ENCODE data around the gene STEAP3.

The STEAP3 gene

DNA sequence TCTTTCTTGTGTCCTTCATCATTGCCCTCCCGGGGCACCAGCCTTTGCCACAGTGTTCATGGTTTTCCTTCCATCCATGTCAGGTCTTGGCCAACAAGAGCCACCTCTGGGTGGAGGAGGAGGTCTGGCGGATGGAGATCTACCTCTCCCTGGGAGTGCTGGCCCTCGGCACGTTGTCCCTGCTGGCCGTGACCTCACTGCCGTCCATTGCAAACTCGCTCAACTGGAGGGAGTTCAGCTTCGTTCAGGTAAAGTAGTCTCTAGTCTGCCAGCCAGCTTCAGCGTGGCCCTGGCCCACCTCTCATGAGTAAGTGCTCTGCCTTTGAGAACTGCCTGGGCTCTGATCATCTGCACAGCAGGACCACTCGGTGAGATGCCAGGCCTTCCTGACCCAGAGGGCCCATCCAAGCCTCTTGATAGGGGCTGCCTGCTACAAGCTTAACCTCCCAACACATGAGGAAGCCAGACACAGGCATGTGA lies 31.0 kb downstream of the STEAP3 start:
- Mint-ChIP-seq H3K36me3 (no peaks in the 10 kb centered on the region), H3K27me3 (no peaks in the 10 kb centered on the region), H3K27ac (no peak overlapping the region), H3K4me3 (no peak overlapping the region), H3K9me3 (ENCODE audit: low read depth) (no peaks in the 10 kb centered on the region), H3K4me1 (ENCODE audit: low read depth) (no peaks in the 10 kb centered on the region)

DNA sequence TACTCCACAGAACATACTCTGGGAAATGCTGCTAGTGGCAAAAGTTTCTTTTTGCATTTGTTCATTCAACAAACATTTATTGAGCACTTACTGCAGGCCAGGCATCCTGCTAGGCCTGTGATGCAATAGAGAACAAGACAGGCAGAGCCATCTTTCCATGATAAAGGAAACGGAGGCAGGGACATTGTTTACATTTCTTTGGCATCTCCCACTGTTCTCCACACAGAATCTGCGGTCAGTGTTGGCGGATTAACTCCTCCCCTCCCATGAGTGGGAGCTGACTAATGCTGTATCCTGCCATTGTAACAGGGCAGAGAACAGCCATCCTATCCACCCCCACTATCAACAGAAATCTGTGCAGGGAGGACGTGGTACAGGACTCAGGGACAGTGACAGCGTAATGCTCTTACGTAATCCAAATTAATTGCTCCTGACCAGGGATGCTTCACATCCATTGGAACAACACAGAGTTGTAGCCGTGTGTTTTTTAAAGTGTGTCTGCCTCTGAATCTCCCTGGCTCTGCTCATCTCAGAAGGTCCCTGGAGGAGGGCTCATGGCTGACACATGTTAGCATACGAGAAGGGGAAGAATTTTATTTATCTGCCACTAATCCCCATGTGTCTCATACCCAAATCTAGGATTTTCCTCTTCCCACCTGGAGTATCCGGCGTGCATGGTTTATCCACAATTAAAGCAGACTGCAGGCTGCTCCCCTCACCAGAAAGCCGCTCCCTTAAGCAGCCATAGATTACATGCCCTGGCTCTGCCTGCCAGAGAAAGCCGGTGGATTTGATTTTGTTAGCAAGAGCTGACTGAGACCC lies 32.3 kb downstream of the STEAP3 start:
- Mint-ChIP-seq H3K4me3 (no peak overlapping the region), H3K27ac (no peak overlapping the region), H3K9me3 (ENCODE audit: low read depth) (no peaks in the 10 kb centered on the region), H3K27me3 (no peaks in the 10 kb centered on the region), H3K36me3 (no peaks in the 10 kb centered on the region), H3K4me1 (ENCODE audit: low read depth) (no peaks in the 10 kb centered on the region)

DNA sequence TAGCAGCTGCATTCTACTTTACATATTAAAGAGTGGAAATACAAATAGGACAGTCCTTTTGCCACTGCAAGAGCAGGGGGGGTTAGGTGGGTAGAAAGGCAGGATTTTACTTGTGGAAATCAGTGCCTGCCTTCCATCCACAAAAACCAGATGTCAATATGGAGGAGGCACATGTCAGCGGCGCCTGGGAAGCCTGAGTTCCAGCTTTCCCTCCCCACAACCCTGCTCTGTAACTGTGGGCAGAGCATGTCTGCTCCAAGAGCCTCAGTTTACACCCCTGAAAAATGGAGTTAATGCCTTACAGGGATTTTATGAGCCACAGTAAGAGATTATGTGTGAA lies 32.9 kb downstream of the STEAP3 start:
- Mint-ChIP-seq H3K4me3 (no peak overlapping the region), H3K27ac (no peak overlapping the region), H3K27me3 (no peaks in the 10 kb centered on the region), H3K36me3 (no peaks in the 10 kb centered on the region), H3K9me3 (ENCODE audit: low read depth) (no peaks in the 10 kb centered on the region), H3K4me1 (ENCODE audit: low read depth) (no peaks in the 10 kb centered on the region)

DNA sequence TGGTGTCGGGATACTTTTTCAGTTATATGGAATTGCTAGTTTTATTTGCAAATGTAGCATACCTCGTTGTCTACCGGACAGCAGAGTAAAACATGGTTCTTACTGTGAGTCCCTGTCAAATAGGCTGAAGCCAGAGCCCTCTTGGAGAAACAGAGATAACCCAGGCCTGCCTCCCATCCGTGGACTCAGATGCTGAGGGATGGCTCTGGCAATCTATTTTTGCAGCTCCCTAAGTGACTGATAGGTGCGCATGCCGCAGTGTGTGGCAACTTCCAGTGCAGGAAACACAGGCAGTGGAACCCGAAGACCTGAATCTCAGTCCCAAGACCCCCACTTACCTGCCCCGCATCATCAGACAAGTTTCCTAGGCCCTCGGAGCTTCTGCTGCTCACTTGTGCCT lies 33.6 kb downstream of the STEAP3 start:
- H3K27me3 Mint-ChIP-seq = no peaks in the 10 kb centered on the region
- no peaks in the 10 kb centered on the region for H3K9me3 Mint-ChIP-seq (ENCODE audit: low read depth)
- H3K27ac Mint-ChIP-seq = no peak overlapping the region
- no peak overlapping the region for H3K4me3 Mint-ChIP-seq
- H3K36me3 Mint-ChIP-seq = no peaks in the 10 kb centered on the region
- H3K4me1 Mint-ChIP-seq (ENCODE audit: low read depth) = no peaks in the 10 kb centered on the region

DNA sequence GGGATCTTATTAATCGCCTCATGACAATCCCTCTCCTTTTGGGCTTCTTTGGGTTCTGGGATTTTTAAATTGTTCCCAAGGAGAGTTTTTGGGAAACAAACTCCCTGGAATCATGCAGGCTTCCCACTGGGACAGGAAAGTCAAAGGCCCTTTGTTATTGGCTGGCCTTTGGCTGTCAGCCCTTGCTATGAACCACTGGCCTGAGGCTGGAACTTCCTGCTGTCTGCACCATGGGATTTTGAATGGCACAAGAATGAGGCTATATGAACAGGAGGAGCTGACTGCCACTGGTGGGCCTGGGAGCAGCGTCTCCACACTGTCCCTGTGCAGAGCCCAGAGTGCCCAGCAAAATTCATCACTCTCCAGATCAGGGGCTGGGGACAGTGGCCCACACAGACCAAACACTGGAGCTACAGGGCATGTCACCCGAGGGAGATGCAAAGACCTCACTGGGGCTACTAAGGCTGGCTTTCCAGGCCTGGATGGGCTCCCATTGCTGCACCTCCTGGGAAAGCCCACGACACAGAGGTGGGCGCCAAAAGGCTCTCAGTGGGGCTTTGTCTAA lies 35.7 kb downstream of the STEAP3 start:
- Mint-ChIP-seq H3K27ac (no peak overlapping the region), H3K9me3 (ENCODE audit: low read depth) (no peaks in the 10 kb centered on the region), H3K4me3 (no peak overlapping the region), H3K36me3 (no peaks in the 10 kb centered on the region), H3K4me1 (ENCODE audit: low read depth) (no peaks in the 10 kb centered on the region), H3K27me3 (no peaks in the 10 kb centered on the region)

DNA sequence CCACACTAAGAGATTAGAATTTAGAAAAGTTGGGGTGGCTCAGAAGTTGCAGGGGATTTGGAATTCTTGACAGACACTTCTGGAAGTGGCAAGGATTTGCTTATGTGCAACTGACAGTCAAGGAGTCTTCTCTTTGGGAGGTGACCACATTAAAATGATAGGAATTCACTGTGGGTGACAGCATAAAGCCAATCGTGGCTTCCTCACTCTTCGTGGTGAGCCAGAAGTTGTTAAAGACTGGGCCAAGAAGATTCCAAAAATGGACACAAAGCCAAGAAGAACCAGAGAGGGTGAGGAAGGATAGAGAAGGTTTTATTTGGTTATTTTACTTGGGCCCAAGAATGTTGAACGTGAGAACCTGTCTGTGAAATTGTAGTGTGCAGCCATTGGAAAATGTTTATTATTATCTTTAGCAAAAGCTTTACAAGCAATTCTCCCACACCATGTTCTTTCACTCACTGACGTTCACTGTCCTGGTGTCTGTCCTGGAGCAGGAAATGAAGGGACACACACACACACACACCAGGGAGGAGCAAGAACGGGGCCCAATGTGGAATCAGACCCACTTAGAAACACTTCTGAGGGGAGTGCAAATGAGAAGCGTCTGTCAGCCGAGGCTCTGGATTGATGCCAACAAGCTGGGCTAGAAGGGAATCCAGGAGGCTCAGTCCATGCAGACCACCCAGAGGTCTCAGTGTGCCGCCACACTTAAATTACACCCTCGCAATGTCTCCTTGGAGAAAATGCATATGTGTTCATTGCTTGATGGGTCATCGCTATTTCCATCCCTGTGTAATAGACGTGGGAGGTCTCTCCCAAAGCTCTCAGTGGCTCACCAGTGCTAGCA lies 37.2 kb downstream of the STEAP3 start:
- Mint-ChIP-seq H3K27me3 (no peaks in the 10 kb centered on the region), H3K4me3 (no peak overlapping the region), H3K9me3 (ENCODE audit: low read depth) (no peaks in the 10 kb centered on the region), H3K36me3 (no peaks in the 10 kb centered on the region), H3K27ac (no peak overlapping the region), H3K4me1 (ENCODE audit: low read depth) (no peaks in the 10 kb centered on the region)

DNA sequence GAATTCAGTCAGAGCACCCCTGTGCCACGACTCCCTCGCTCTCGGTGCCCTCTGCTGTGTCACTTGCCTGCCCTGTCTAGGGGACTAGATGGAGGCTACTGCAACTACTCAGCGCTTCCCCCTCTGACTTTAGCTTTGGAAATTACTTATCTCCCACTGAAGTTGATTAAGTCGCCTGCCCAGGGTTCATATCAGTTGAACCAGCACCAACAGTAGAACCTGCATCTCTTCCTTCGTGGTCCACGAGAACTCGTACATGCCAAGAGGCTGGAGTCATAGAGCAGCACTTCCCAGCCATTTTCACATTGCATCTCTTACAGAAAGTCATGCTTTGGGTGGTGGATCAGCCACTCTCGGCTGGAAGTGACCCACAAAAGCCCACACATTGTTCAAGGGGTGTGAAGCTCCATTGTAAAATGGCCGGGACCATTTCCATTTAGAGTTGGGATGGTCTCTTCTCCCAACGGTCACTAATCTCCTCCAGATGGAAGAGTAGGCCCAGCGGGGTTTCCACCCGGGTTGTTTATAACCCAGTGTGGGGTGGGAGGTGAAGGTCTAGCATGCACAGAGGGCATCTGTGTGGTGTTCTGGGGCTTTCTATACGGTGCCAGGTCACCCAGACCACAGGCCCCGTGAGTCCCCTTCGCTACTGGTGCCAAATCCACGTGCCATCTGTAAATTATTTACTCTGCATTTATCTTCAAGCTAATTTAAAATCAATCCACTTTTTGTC lies 38.0 kb downstream of the STEAP3 start:
- Mint-ChIP-seq H3K4me3 (no peak overlapping the region), H3K36me3 (no peaks in the 10 kb centered on the region), H3K27me3 (no peaks in the 10 kb centered on the region), H3K4me1 (ENCODE audit: low read depth) (no peaks in the 10 kb centered on the region), H3K9me3 (ENCODE audit: low read depth) (no peaks in the 10 kb centered on the region), H3K27ac (no peak overlapping the region)

DNA sequence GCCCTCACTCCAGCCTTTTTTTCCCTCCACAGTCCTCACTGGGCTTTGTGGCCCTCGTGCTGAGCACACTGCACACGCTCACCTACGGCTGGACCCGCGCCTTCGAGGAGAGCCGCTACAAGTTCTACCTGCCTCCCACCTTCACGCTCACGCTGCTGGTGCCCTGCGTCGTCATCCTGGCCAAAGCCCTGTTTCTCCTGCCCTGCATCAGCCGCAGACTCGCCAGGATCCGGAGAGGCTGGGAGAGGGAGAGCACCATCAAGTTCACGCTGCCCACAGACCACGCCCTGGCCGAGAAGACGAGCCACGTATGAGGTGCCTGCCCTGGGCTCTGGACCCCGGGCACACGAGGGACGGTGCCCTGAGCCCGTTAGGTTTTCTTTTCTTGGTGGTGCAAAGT lies 39.4 kb downstream of the STEAP3 start:
- H3K36me3 Mint-ChIP-seq = no peaks in the 10 kb centered on the region
- H3K9me3 Mint-ChIP-seq (ENCODE audit: low read depth) = no peaks in the 10 kb centered on the region
- H3K27ac Mint-ChIP-seq = no peak overlapping the region
- no peaks in the 10 kb centered on the region for H3K4me1 Mint-ChIP-seq (ENCODE audit: low read depth)
- H3K27me3 Mint-ChIP-seq = no peaks in the 10 kb centered on the region
- H3K4me3 Mint-ChIP-seq = no peak overlapping the region

DNA sequence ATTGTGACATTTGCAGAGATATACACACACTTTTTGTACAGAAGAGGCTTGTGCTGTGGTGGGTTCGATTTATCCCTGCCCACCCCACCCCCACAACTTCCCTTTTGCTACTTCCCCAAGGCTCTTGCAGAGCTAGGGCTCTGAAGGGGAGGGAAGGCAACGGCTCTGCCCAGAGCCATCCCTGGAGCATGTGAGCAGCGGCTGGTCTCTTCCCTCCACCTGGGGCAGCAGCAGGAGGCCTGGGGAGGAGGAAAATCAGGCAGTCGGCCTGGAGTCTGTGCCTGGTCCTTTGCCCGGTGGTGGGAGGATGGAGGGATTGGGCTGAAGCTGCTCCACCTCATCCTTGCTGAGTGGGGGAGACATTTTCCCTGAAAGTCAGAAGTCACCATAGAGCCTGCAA lies 40.0 kb downstream of the STEAP3 start:
- H3K4me3 Mint-ChIP-seq = no peak overlapping the region
- no peak overlapping the region for H3K27ac Mint-ChIP-seq
- H3K36me3 Mint-ChIP-seq = no peaks in the 10 kb centered on the region
- no peaks in the 10 kb centered on the region for H3K27me3 Mint-ChIP-seq
- no peaks in the 10 kb centered on the region for H3K9me3 Mint-ChIP-seq (ENCODE audit: low read depth)
- no peaks in the 10 kb centered on the region for H3K4me1 Mint-ChIP-seq (ENCODE audit: low read depth)

DNA sequence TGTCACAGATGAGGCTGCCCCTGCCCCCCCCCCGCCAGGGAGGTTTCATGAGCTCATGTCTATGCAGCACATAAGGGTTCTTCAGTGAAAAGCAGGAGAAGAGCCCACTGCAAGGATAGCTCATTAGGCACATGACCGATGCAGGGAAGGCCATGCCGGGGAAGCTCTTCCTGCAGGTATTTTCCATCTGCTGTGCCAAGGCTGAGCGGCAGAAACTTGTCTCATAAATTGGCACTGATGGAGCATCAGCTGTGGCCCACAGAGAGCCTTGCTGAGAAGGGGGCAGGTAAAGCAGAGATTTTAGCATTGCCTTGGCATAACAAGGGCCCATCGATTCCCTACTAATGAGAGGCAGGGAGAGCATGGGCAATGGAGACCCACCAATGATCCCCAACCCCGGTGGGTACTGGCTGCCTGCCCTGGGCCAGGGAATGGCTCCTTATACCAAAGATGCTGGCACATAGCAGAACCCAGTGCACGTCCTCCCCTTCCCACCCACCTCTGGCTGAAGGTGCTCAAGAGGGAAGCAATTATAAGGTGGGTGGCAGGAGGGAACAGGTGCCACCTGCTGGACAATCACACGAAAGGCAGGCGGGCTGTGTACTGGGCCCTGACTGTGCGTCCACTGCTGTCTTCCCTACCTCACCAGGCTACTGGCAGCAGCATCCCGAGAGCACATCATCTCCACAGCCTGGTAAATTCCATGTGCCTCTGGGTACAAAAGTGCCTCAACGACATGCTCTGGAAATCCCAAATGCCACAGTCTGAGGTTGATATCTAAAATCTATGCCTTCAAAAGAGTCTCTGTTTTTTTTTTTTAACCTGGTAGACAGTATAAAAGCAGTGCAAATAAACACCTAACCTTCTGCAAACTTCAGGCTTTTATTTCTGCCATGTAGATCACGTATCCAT lies 41.4 kb downstream of the STEAP3 start:
- no peaks in the 10 kb centered on the region for H3K9me3 Mint-ChIP-seq (ENCODE audit: low read depth)
- no peak overlapping the region for H3K4me3 Mint-ChIP-seq
- H3K4me1 Mint-ChIP-seq (ENCODE audit: low read depth) = no peaks in the 10 kb centered on the region
- H3K36me3 Mint-ChIP-seq = no peaks in the 10 kb centered on the region
- no peaks in the 10 kb centered on the region for H3K27me3 Mint-ChIP-seq
- H3K27ac Mint-ChIP-seq = no peak overlapping the region

DNA sequence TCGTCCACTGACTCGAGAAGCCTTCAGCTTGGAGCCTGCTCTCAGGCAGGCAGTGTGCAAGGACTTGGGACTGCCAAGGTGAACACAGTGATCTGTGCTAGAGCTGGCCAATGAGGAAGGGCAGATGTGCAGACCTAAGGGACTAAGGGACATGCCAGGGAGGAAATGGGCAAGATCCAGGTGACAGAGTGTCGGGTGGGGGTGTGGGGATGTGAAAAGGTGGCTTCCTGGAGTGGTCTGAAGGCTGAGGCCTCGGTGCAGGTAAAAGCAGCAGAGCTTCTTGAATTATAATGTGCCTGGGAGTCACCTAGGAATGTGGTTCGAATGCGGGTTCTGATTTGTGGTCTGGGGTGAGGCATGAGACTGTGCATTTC lies 42.0 kb downstream of the STEAP3 start:
- H3K4me1 Mint-ChIP-seq (ENCODE audit: low read depth) = no peaks in the 10 kb centered on the region
- no peak overlapping the region for H3K27ac Mint-ChIP-seq
- H3K36me3 Mint-ChIP-seq = no peaks in the 10 kb centered on the region
- no peak overlapping the region for H3K4me3 Mint-ChIP-seq
- no peaks in the 10 kb centered on the region for H3K9me3 Mint-ChIP-seq (ENCODE audit: low read depth)
- no peaks in the 10 kb centered on the region for H3K27me3 Mint-ChIP-seq

DNA sequence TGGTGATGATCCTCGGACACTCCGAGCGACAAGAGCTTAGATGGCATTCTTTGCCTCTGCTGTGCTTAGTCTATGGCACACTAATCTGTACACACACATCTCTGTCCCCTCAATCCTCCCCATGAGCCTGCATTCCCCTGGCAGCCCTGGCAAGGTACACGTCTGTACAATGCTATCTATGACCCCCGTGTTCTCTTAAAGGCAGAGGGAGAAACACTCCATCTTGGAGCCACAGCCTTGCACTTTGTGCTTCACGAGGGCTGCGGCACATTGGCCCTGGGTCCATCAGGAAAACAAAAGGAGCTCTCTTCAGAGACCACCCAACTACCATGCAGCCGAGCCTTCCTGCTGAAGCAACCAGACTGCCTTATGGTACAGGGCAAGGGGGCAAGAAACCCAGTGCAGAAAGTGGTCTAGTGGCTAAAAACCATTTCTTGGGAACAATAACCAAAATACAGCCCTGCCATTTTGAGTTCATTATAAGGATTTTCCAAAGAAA lies 42.5 kb downstream of the STEAP3 start:
- no peak overlapping the region for H3K4me3 Mint-ChIP-seq
- no peaks in the 10 kb centered on the region for H3K27me3 Mint-ChIP-seq
- H3K4me1 Mint-ChIP-seq (ENCODE audit: low read depth) = no peaks in the 10 kb centered on the region
- no peaks in the 10 kb centered on the region for H3K36me3 Mint-ChIP-seq
- no peak overlapping the region for H3K27ac Mint-ChIP-seq
- no peaks in the 10 kb centered on the region for H3K9me3 Mint-ChIP-seq (ENCODE audit: low read depth)

DNA sequence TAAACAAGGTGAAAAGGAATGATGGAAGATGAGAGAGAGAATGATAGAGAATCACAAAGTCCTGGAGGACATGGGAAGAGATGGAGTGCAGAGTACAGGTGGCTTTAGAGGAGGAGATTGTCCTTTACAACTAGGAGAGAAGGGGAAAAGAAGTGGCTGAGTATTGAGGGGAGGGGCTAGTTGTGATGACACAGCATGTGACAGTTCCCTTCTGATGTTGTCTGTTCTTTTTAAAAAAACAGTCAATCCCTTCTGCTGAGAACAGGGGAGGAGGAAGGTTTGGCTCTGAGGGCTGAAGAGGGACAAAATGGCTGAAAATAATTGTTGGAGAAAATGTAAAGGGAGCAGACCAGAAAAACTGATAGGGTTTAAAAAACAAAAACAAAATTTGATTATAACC lies 44.0 kb downstream of the STEAP3 start:
- Mint-ChIP-seq H3K4me1 (ENCODE audit: low read depth) (no peaks in the 10 kb centered on the region), H3K27ac (no peak overlapping the region), H3K9me3 (ENCODE audit: low read depth) (no peaks in the 10 kb centered on the region), H3K27me3 (no peaks in the 10 kb centered on the region), H3K4me3 (no peak overlapping the region), H3K36me3 (no peaks in the 10 kb centered on the region)

DNA sequence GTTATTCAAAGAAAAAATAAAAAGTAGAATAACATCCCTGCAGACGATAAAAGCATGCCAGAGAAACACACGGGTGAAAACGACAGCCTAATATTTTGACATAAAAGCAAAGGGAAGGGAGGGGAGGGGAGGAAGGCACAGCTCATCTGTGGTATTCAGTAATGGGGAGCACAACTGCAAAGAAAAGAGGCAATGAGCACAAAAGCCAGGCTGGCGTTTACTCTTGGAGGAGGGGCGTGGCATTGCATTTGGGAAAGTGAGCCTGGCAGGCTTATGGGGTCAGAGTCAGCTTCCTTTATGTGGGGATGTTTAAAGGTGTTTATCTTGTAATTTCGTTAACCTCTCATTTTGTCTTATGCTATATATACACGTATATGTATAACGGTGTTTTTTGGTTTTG lies 53.2 kb downstream of the STEAP3 start:
- Mint-ChIP-seq H3K4me1 (ENCODE audit: low read depth) (no peaks in the 10 kb centered on the region), H3K9me3 (ENCODE audit: low read depth) (no peaks in the 10 kb centered on the region), H3K27me3 (no peaks in the 10 kb centered on the region), H3K4me3 (no peak overlapping the region), H3K27ac (no peak overlapping the region), H3K36me3 (no peaks in the 10 kb centered on the region)
